GM21717 (cell line): ENCODE measurements around the gene DNAH9.

ENCODE experiments used
- ATAC-seq: cut with Tn5 transposase; IDR thresholded peaks from one replicate; pipeline ENCODE4 v1.9.1; 2021; ENCODE audit warnings: mild to moderate bottlenecking, moderate library complexity; ENCODE audit not compliant: unreplicated experiment

DNAH9 gene

DNA sequence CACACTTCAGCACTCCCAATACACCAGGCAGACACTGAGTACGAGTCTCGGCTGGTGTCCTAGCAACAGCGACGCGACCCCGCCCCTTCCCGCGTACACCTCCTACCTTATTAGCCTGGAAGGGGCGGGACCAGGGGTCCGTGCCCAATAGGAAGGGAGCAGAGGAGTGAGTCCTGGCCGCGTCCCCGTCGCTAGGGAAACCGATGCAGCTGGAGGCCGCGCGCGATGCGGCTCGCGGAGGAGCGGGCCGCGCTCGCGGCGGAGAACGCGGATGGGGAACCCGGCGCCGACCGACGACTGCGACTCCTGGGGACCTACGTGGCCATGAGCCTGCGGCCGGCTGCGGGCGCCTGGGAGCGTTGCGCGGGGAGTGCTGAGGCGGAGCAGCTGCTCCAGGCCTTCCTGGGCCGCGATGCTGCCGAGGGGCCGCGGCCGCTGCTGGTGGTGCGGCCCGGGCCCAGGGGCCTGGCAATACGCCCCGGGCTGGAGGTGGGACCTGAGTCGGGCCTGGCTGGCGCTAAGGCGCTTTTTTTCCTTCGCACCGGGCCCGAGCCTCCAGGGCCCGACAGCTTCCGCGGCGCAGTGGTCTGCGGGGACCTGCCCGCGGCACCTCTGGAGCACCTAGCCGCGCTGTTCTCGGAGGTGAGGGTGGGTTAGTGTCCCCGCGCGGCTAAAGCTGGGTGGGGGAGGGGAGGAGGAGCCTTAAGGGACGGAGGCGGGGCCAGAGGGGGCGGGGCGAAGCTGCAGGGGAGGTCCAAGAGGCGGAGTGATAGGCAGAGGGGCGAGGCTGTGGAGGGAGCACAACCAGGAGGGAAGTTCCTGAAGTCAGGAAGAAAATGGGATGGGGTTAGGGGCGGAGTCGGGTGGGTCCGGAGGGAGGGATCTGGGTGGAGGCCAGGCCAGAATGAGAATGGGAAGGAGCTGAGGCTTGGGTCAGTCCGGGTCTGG lies at the start of gene DNAH9:
DNAH9 (plus strand) TSS at position 197 of the 948 bp plus-strand sequence; CDS start at position 226, 29 bp downstream.
- no peak for ATAC-seq

GRCh38 chr17:11550431-11550830 lies 47.8 kb upstream of the DNAH9 start:
- ATAC-seq, result no peak

DNA sequence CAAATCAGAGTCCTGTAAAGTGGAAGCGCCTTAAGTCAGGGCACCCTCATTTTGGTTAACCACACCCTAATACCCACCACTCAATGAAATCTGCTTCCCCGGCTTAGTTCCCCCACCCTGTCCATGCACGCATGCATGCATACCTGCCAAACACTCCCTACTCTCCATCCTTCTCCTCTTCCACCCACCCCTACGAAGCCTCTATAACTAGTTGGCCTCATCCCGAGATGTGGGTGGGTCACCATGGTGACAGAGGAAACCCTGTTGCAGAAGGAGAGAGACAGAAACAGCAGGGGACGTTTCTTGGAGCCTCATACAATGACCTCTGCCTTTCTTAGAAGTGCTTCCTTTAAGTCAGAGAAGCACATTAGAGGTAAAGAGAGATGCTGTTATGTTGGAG lies 46.8 kb upstream of the DNAH9 start:
- no peak for ATAC-seq

DNA sequence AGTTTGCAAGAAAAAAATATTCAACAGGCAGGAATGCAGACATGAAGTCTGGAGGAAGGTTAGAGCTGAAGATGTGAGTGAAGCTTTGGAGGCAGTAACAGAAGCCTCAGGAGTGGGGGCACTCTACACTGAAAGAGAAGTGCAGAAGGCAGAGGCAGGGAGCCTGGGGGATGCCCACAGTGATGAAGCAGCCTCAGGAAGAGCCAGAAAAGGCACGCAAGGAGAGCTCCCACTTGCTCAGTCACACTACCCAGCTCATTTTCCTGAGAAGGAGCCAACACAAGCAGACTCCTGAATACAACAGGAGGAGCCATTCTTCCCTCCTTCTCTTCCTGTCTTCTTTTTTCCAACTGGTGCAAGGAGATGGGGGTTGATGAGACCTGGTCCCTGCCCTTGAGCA lies 45.1 kb upstream of the DNAH9 start:
- no peak for ATAC-seq

DNA sequence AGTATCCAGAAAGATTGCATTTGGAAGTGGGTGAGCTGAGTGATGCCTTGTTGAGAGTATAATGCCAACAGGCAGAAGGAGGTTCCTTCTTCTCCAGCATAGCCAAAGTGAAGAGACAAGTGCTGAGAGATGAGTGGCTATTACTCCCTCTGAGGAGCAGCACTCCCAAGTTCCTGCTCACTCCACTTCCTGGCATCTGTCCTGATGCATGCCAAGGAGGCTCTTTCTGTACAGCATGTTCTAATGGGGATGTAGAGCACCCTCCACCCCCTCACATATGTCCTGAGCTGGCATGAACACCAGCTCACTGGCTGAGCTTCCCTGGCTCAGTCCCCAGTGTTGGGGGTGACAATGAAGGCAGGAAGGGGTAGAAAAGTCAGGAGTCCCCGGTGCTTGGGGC lies 44.2 kb upstream of the DNAH9 start:
- no peak for ATAC-seq

- no peak for ATAC-seq
Measured at GRCh38 chr17:11554542-11554941, 43.7 kb upstream of the DNAH9 start.

DNA sequence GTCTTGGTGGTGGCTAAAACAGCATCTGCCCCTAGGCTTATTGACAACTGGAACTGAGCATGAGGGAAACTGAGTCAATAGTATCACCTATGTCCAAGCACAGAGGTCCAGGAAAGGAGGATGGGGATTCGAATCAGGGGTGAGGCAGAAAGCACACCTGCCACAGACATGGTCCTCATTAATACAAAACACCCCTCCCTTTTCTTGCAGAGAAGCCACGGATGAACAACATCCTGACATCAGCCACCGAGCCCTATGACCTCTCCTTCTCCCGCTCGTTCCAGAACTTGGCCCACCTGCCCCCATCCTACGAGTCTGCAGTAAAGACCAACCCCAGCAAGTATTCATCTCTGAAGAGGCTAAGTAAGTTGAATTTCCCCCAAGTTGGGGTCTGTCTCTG lies 42.7 kb upstream of the DNAH9 start:
- no peak for ATAC-seq

DNA sequence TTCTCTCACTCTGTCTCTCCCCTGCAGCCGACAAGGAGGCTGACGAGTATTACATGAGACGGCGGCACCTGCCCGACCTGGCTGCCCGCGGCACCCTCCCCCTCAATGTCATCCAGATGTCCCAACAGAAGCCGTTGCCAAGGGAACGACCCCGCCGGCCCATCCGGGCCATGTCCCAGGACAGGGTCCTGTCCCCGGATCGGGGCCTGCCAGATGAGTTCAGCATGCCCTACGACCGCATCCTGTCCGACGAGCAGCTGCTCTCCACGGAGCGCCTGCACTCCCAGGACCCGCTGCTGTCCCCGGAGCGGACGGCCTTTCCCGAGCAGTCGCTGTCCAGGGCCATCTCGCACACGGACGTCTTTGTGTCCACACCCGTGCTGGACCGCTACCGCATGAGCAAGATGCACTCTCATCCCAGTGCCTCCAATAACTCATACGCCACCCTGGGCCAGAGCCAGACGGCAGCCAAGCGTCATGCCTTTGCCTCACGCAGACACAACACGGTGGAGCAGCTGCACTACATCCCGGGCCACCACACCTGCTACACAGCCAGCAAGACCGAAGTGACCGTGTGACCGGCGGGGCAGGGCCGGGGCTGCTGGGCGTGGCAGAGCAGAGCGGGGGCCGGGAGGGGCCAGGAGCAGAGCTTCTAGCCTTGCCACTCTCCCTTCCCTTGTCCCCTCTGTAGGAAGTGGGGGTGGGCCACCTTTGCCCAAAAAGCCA lies 40.4 kb upstream of the DNAH9 start:
- ATAC-seq, result no peak

DNA sequence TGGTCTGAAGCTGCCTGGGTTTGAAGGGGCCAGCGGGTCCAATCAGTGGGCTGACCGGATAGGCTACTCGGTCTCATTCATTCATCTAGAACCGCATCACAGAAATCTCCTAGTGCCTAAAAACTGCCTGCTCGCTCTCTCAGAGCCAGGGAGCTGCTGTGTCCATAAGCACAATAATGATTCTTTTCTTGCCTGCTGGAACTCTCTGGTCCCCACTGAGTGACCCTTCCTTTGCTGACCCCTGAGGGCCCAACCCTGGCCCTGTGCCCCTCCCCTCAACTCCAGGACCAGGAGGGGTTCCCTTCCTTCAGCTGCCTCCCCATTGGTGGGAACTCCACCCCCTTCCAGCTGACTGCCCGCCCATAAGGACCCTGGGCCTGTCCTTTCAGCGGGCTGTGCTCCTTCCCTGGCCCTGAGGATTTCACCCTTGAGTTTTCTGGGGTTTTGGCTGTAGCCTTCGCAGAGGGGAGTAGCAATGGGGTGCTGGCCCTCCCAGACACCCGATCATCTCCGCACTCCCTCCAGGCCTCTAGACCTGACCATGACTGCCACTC lies 39.5 kb upstream of the DNAH9 start:
- ATAC-seq, result no peak

- no peak for ATAC-seq
Measured at GRCh38 chr17:11559601-11560000, 38.7 kb upstream of the DNAH9 start.

GRCh38 chr17:11561281-11561680 lies 37.0 kb upstream of the DNAH9 start:
- no peak for ATAC-seq

DNA sequence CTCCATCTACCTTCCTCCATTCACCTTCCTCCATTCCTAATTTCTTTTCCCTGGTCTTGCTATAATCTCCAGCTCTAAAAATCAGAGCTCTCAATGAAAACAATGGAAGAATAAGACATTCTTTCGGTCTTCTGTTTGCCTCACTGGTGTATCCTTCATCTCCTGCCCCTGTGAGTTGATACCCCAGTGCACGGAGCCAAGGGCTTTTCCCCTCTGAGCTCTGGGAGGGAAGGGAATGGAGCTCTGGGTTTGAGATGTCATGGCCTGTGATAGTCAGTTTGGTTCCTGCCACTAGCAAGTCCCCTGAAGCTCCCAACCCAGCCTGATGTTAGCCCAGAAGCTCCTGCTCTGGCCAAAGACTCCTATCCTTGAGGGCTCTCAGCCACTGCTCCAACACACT lies 36.6 kb upstream of the DNAH9 start:
- ATAC-seq, result no peak

DNA sequence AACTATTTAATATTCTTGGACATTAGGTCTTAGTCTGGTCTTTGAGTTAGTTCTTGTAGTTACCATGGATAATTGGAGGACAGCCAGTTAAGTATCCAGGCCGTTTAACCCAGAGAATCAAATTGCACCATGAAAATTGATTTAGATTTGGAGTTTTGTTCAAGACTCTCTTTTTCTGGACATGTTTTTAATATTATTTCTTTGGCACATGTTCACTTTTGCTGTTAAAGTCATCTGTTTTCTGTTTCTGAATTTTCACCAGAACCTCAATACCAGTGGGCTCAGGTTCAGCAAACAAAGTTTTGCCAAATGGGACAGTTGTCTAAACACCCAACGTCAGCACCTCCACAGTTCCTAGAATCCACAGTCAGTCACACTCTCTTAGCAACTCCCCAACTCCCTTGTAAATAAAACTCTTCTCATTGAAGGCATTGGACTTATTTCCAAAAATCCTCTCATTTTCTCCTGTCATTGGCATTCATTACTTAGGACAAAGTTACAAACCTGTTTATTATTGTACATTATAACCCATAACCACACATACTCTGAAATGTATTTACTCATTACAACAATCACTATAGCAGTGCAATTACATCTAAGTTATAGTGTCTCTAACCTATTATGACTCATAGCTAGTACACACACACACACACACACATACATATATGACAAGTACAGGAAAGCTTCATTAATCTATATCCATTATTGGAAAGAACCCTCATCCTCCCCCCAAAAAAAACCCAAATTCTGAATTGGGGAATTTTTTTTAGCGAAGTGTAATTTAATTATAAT lies 33.5 kb upstream of the DNAH9 start:
- no peak for ATAC-seq

GRCh38 chr17:11565591-11565990 lies 32.7 kb upstream of the DNAH9 start:
- no peak for ATAC-seq

- no peak for ATAC-seq
Measured at GRCh38 chr17:11578998-11579397, 19.3 kb upstream of the DNAH9 start.

GRCh38 chr17:11580677-11581076 lies 17.6 kb upstream of the DNAH9 start:
- no peak for ATAC-seq

GRCh38 chr17:11582217-11582616 lies 16.1 kb upstream of the DNAH9 start:
- no peak for ATAC-seq

DNA sequence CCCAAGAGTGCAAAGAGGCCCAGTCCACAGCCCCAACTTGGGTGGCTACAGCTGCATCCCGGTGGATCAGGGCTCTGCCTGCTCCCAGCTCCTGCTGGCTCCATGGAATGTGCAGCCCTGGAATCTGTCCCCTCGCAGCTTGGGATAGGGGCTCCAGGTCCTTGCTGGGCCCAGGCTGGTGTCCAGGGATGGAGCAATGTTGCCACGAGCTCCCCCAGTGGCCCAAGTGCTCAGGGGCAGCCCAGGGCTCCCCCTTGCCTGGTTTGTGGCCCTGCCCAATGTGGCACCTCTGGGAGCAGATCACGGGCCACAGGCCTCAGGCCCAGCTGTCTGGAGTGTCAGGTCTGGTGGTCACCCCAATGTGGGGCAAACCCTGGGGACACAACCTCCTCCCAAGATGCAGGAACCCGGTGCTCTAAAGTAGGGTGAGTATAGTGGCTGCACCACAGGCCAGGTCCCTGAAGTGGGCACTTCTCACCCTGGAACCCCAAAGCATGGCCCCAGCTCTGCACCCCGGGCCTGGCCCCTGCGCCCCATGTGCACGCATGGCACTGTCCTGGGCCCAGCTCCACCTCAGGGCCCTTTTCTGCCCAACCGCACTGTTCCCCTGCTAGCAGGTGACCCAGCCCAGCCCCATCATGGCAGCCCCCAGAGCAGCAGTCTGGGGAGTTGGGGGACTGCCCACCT lies 14.8 kb upstream of the DNAH9 start:
- ATAC-seq, result no peak

DNA sequence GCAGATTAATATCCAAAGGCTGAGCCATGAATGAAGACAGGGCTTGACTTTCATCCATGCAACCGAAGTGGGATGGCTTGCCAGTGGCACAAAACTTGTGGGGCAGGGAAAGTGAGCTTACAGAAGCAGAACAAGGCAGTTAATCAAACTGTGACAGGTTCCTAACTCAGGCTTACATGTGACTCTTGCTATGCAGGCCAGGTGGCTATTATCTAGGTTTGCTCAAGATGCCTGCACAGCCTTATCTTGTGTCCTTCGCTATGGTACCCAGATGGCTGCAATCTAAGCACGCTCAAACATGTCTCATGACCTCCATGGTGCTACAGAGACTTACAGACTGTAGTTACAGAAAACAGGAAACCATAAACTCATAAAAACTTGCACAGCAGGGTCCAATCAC lies 8.6 kb upstream of the DNAH9 start:
- ATAC-seq, result no peak

- ATAC-seq, result no peak
Measured at GRCh38 chr17:11601661-11602060, 3.4 kb downstream of the DNAH9 start.
